OCI-LY3 (cell line): Measurements from ENCODE around the gene SERPINA10.

ENCODE experiments used
- CTCF ChIP-seq: fragments of 200-600, 300-600 bp; sonication (generic); IDR thresholded peaks from 2 replicates; pipeline ENCODE4 v1.5.1; 2014; ENCODE audit warnings: antibody characterized with exemption, low read length, low read depth
- EZH2phosphoT487 ChIP-seq: fragments of 200-600 bp; shearing (Covaris generic); IDR thresholded peaks from 2 replicates; pipeline ENCODE4 v1.6.1; 2018; ENCODE audit warnings: antibody characterized with exemption, mixed run types, low read depth

GRCh38 chr14:94313991-94314655, 21.1 kb upstream of the SERPINA10 start:
- TF ChIP-seq CTCF, result no peak
- TF ChIP-seq EZH2phosphoT487, result no peak
